AG04450 (cell line): Measurements from ENCODE around the gene STIL. TPM values are rescaled to one million over a fixed set of nuclear protein-coding genes. Genes with fewer than 3 reads are reported as not detected.
"Not testable (repeated sequence)": the region's sequence is repeated elsewhere in the genome, so short reads cannot be mapped to it uniquely, and the experiment has no call there.

Experiments
- CTCF ChIA-PET: fragments of 300-600, 350-600 bp; formaldehyde crosslinking; extraction: SDS; loops from one replicate; lab custom pipeline; 2022; ENCODE audit warnings: antibody characterized with exemption, inconsistent platforms; lab: Charles Lee
- POLR2A ChIA-PET: fragments of 350-600 bp; formaldehyde crosslinking; extraction: SDS; loops from one replicate; lab custom pipeline; 2021; ENCODE audit warnings: antibody characterized with exemption, inconsistent platforms; lab: Yijun Ruan, JAX
- DNase-seq: peaks from one replicate; pipeline ENCODE4 v3.0.0-alpha.2; 2011; ENCODE audit warnings: low read depth, low spot score
- H3K27ac ChIP-seq: one replicate; pipeline ENCODE4 v1.5.1; 2012; ENCODE audit warnings: low read depth, low read length, control low read depth
- H3K27me3 ChIP-seq: one replicate; pipeline ENCODE4 v1.6.0; 2012; ENCODE audit warnings: low read length; ENCODE audit not compliant: control insufficient read depth, insufficient read depth
- H3K4me3 ChIP-seq: 2 replicates; pipeline ENCODE4 v1.5.1; 2011; ENCODE audit warnings: mild to moderate bottlenecking, low read depth, low read length, control low read depth
- H3K9me3 ChIP-seq: 2 replicates; pipeline ENCODE4 v1.5.1; 2012; ENCODE audit warnings: low read length; ENCODE audit not compliant: control insufficient read depth, insufficient read depth
- CTCF ChIP-seq: IDR thresholded peaks from 2 replicates; pipeline ENCODE4 v1.5.1; 2011; ENCODE audit warnings: low read depth, low read length, control low read depth, inconsistent platforms
- polyA plus RNA-seq: library from polyadenylated mRNA; depleted of rRNA; stranded (reverse); fragments of >200 nt; gene quantifications from 2 replicates; pipeline ENCODE4 v1.2.3, GENCODE V29; 2011

STIL gene
- polyA plus RNA-seq, 1 experiment: 6.4 TPM

- ChIA-PET POLR2A (no interaction called here), CTCF (no interaction called here)
- no peak overlapping the region for H3K27ac ChIP-seq
- H3K9me3 ChIP-seq: no peaks in the 10 kb centered on the region
- DNase-seq: no peak
- H3K27me3 ChIP-seq: no peaks in the 10 kb centered on the region
- TF ChIP-seq CTCF: no peak
- H3K4me3 ChIP-seq: no peak overlapping the region
Measured at GRCh38 chr1:47302472-47302871, 11.5 kb downstream of the STIL start.

GRCh38 chr1:47298025-47298699, 15.8 kb downstream of the STIL start:
- POLR2A ChIA-PET: interaction anchor here (0.7 kb wide), 1 partner anchor 1937 kb away, joined by 5 read pairs; no protein-coding TSS in a partner anchor
- Histone ChIP-seq H3K9me3 (no peaks in the 10 kb centered on the region), H3K4me3 (no peak overlapping the region), H3K27me3 (no peaks in the 10 kb centered on the region), H3K27ac (no peak overlapping the region)
- CTCF ChIA-PET: interaction anchor here (2.4 kb wide), 1 partner anchor 139 kb away, joined by 6 read pairs; the partner anchor contains the start of gene FOXD2
- TF ChIP-seq CTCF: no peak
- DNase-seq: no peak

- no peaks in the 10 kb centered on the region for H3K27me3 ChIP-seq
- POLR2A ChIA-PET: interaction anchor here (0.5 kb wide), 1 partner anchor 47 kb away, joined by 5 read pairs; no protein-coding TSS in a partner anchor
- H3K27ac ChIP-seq: no peak overlapping the region
- no peak for DNase-seq
- no peak for TF ChIP-seq CTCF
- no peaks in the 10 kb centered on the region for H3K9me3 ChIP-seq
- CTCF ChIA-PET: interaction anchor here (0.6 to 2.1 kb wide), 4 partner anchors 33 to 117 kb away, joined by 3 to 10 read pairs (median 4); no protein-coding TSS in a partner anchor
- no peak overlapping the region for H3K4me3 ChIP-seq
Measured at GRCh38 chr1:47295579-47295978, 18.4 kb downstream of the STIL start.

DNA sequence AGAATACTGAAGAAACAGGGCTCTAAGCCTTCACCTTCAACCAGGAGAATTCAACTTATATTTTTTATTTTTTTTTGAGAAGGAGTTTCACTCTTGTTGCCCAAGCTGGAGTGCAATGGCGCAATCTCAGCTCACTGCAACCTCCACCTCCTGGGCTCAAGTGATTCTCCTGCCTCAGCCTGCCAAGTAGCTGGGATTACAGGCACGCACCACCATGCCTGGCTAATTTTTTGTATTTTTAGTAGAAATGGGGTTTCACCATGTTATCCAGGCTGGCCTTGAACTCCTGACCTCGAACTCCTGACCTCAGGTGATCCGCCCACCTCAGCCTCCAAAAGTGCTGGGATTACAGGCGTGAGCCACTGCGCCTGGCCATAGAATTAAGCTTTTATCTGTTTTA, 19.1 kb downstream of the STIL start:
- not testable (repeated sequence) for H3K27ac ChIP-seq, H3K9me3 ChIP-seq, H3K4me3 ChIP-seq, H3K27me3 ChIP-seq, DNase-seq
- ChIA-PET POLR2A (interaction anchor here (0.5 kb wide), 1 partner anchor 48 kb away, joined by 5 read pairs; no protein-coding TSS in a partner anchor), CTCF (interaction anchor here (0.6 to 2.1 kb wide), 4 partner anchors 32 to 116 kb away, joined by 3 to 10 read pairs (median 5); no protein-coding TSS in a partner anchor)

- CTCF ChIA-PET: interaction anchor here (0.6 to 2.8 kb wide), 3 partner anchors 25 to 660 kb away, joined by 3 to 13 read pairs (median 5); no protein-coding TSS in a partner anchor
- H3K9me3 ChIP-seq, H3K27ac ChIP-seq, POLR2A ChIA-PET, H3K4me3 ChIP-seq, H3K27me3 ChIP-seq, DNase-seq: not testable (repeated sequence)
Measured at GRCh38 chr1:47288116-47288515, 25.8 kb downstream of the STIL start.

- Histone ChIP-seq H3K27ac (no peak overlapping the region), H3K4me3 (no peak overlapping the region), H3K27me3 (no peaks in the 10 kb centered on the region), H3K9me3 (no peaks in the 10 kb centered on the region)
- DNase-seq: no peak
- ChIA-PET CTCF (no interaction called here), POLR2A (no interaction called here)
- no peak for TF ChIP-seq CTCF
Measured at GRCh38 chr1:47280142-47280541, 33.8 kb downstream of the STIL start.
